GM19239 (cell line): ENCODE data around the gene C14orf180.
"Not testable (repeated sequence)": the region's sequence is repeated elsewhere in the genome, so short reads cannot be mapped to it uniquely, and the experiment has no call there.

ENCODE experiments used
- DNase-seq: peaks from one replicate; pipeline ENCODE4 v3.0.0; 2011; ENCODE audit warnings: low spot score; ENCODE audit not compliant: insufficient read length
- FAIRE-seq: peaks from 2 replicates; lab custom pipeline; 2011; peaks lifted over from hg19 to GRCh38; lab: Jason Lieb, UNC

Gene C14orf180

DNA sequence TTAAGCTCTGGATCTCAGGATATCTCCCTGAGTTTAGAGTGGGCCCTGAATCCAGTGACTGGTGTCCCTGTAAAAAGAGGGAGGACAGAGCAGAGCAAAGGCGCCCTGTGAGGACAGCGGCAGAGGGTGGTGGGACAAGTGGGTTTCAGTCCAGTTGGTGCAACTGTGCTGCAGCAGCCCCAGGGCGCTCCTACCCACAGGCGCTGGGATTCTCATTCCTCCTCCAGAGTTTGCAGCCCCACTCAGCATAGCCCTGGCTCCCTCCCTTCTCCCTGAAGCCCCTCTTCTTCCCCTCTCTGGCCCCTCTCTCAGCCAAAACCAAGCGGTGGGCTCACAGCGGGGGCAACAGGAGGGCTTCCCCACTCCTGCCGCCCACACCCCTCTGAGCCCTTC, 23.4 kb downstream of the C14orf180 start:
- DNase-seq (no peak), FAIRE-seq (no peak)

DNA sequence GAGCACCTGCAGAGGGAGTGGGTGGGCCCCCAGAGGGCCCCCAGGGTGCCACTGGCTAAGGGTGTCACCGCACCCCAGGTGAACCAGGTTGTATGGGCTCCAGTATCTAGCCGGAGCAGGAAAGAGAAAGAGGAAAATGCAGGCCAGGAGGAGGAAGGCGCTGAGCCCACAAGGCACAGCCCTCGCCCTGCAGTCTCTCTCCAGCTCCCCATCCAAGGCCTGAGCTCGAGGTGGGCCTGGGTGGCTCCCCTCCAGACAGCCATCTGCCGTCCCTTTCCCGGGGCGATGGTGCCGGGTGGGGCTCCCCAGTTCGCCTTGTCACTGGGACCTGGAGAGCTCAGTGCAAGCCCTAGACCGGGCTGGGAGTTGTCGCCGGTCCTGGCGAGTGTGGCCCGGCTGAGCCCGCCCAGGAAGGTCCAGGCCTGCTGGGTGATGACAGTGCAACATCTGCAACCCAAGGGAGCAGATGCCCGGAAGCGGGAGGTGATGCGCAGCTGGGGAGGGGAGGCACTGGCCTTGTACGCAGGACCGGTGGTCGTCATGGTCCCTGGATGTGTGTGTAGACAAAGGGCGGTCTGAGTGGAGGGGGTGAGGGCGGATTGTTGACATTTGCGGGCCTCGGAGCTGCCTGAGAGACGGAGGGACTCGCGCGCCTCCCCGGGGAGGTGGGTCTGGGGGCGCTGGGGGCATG, 24.3 kb downstream of the C14orf180 start:
- no peak for DNase-seq
- FAIRE-seq: no peak

DNA sequence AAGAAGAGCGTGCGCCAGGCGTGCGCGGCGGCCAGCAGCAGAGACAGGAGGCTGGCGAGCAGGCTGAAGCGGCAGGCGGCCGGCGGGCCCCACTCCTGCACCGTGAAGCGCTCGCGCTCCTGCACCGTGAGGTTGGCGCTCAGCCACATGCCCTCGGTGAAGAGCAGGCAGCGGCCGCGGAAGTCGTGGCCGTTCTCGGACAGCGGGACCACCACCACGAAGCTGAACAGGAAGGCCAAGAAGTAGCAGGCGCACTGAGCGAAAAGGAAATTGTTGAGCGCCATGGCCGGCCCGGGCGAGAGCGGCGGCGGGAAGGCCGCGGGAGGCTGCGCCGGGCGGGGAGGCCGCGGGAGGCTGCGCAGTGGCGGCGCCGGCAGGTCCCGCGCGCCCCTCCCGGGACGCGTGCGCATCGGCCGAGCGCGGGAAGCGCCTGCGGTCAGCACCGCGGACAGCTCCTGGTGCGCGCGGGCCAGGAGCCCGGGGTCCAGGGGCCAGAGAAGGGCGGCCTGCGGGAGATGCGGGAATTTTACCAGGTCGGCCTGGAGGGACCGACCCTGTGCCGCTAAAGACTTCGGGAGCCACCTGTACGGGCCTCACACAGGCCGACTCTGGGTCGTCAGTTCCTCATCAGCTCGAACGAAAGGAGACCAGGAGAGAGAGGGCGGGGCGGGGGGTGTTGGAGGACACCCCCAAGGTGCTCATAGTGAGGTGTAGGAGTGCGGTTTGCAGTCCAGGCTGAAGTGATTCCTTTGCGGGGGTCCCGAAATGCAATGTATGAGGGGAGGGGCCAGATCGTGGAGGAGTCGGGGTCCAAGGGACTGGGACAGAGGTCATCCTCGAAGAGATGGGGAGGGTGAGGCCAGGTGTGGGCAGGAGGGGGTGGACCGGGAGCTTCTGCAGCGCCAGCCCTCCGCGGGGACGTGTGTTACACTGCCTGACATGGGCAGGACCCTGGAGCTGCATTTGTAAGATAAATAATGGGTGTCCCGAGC, 25.2 kb downstream of the C14orf180 start, which contains the start of gene TMEM179:
TMEM179 (minus strand) TSS at position 315 of the 992 bp plus-strand sequence; CDS start at position 284, 31 bp downstream.
- DNase-seq: no peak
- no peak for FAIRE-seq

DNA sequence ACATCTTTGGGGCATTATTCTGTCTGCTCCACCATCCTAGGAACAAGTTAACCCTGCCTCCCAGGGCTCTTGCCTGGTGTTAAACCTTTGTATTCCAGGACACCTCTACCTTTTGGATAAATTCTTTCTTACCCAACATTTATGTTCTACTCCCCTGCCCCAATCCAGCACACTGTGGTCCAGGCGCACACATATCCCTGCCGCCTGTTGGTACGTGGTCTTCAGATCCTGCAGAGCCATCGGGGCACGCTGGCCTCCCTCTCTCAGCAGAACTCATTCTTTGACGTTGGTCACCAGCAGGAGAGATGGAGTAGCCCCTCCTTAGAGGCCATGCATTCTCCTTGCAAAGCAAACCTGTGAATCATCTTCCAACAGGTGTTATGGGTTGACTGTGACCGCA, 30.1 kb downstream of the C14orf180 start:
- FAIRE-seq (no peak), DNase-seq (no peak)

DNA sequence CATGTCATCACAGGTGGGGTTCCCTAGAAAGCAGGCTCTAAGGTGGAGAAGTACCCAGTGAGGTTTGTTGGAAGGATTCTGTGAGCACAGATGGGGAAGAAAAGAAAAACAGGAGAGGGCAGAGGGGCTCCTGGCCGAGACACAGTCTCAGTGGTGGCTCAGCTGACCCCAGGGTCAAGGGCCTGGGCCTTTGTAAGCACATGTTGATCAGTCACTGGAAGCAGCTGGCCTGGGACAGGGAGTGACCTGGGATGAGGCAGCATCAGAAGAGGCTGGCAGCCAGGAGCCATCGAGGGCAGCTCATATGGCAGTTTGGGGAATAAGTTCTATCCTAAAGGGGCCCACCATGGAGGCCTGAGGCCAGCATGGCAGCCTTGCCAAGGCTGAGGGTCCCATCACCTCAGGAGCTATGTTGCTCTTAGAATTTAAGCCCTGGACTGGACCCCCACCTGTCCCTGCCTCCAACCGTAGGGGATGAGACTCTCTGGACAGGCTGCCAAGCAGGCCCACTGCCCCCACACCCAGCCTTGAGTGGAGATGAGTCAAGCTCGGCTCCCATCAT, 31.3 kb downstream of the C14orf180 start:
- FAIRE-seq (no peak), DNase-seq (no peak)

DNA sequence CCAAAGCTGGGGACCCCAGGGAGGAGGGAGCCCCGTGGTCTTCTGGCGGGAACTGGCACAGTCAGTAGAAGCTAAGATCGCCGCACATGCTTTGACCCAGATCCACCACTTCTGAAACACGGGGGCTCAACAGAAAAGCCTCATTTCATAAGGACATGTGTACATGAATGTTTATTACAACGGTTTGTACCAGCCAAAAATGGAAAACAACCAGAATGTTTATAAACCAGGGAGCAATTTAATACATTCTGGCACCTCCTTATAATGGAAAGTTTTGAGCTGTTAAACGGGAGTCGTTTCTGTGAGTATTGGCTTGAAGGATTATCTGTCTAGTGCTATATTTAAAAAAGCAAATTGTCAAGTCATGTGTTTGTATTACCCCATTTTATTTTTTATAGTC, 32.3 kb downstream of the C14orf180 start:
- DNase-seq: no peak
- FAIRE-seq: no peak

DNA sequence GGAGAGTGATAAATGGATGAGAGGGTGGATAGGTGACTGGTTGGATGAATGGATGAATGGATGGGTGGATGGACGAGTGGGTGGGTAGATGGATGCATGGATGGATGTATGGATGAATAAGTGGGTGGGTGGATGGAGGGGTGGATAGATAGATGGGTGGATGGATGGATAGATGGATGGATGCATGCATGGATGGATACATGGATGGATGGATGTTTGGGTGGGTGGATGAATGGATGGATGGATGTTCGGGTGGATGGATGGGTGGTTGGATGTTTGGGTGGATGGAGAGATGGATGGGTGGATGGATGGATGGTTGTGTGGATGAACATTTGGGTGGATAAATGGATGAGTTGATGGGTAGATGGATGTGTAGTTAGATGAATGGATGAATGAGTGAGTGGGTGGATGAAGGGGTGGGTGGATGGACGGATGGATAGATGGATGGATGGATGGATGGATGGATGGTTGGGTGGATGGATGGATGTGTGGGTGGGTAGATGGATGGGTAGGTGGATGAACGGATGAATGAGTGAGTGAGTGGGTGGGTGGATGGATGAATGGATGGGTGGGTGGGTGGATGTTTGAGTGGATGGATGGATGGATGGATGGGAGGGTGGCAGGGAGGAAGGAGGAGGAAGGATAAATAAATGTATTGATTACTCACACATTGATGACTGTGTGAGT, 34.7 kb downstream of the C14orf180 start:
- FAIRE-seq (no peak), DNase-seq (no peak)

DNA sequence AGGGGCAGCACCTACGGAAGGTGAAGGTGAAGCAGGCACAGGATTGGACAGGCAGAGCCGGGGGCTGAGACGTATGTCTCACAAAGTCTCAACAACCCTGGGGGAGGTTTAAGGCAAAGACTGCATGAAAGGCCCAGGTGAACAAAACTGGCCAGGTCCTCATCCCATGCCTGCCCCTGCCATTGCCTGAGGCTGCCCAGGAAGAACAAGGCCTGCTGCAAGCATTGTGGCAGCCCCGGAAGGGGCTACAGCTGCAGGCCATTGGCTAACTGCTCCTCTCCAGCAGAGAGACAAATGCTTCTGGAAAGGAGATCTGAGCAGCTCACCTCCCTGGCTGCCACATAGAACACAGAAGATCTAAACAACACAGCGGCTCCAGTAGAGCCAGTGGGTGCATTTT, 45.4 kb downstream of the C14orf180 start:
- FAIRE-seq (no peak), DNase-seq (no peak)

DNA sequence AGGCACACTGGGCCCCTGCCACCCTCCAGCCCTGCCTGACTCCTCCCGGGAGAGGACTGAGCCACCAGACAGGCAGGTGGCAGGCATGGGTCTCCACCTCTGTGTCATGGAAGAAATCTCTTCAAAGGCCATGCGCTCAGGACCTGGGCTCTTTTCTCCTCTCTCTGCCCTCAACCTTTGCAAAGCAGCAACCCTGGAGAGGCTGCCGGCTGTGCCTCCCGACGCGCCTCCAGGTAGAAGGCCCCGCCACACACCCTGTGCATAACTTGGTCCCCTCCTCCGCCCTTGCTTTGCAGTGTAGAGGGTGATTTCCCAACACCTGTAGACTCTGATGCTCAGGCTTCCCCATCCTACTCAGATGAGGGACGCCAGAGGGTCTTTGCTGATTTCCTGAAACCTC, 53.2 kb downstream of the C14orf180 start:
- FAIRE-seq (no peak), DNase-seq (no peak)

DNA sequence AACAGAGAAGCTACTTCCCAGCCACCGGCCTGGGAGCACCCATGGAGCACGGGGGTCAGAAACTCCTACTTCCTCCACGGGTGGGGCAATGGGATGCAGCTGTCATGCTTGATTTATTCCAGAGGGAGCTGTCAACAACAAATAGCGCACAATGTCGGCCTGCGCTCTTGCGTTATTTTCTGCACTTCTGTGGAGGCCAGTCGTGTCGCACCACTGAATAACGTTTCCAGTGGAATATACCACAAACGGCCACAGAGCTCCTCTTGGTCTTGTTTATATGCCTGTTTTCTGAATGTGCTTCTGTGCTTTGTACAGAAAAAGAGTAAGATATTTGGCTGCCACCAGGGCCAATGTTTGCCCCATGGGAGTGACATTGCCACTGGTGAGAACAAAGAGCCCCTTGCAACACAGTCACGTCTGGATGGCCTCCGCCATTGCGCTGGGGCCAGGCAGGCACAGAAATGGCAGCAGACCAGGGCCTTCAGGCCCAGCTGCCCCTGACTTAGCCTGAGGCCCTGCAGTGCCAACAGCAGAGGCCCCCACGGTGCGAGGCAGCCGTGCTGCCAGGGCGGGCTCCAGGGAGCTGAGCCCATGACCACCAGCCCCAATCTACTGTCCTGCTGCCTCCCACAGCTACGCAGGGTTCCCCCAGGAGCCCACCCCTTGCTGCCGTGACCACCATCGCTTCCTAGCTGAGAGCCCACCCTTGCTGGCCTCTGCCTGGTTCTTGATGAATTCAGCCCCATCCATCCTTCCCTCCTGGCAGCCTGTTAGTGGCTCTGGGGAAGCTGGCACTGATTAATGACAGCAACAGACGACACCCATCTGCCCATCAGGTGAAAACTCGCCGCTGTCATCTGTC, 53.9 kb downstream of the C14orf180 start:
- DNase-seq: no peak
- no peak for FAIRE-seq

DNA sequence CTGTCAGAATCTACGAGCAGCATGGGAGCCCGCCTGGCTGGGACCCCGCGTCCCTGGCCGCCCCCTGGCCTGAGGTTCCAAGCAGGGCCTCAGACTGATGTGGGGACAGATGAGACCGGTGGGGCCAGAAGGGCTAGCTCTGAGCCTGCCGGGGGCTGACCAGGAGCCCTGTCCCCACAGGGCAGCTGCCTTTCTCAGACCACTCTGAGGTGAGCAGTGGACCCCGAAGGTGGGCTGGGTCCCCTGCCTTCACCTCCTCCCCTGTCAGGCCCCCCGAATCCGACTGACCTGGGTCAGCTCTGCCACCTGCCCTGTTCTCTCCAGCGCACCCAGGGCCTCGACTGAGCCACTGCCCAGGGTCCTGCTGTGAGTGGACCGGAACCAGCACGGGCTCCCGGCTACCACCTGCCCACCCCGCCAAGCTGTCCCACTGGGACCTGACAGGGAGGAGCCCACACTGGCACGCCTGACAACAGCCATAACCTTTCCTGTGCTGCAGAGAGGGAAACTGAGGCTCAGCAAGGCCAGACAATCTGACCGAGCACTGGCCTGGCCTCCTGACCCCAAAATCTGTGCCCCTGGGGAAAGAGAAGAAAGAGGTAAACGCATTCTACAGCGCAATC, 54.7 kb downstream of the C14orf180 start:
- FAIRE-seq: no peak
- DNase-seq: no peak

DNA sequence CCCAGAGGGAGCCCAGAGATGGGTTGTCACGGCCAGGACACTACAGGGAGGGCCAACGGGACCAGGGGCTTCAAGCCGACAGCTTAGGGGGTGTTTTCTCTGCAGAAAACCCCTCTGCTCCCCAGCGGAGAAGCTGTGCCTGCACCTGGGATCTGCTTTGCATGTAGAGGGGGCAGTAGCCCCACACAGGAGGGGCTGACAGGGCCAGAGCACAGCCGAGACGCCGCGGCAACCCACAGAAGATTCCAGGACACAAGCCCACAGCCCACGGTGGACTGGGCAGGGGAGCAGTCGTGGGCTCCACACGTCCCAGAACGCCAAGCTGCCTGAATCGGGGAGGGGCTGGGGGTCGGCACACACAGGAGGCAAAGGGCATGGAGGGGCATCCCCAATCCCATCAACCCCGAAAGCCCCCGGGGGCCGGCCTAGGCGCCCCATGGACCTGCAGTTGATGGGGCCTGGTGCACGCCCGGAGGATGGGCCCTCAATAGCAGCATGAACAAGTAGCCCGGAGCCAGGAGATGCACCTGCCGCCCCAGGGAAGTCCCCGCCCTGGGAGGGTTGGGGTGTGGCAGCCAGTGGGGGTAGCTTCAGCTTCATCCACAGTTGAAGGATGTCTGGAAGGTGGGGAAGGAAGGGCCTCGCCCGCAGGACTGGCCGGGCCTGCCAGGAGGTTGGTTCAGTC, 55.5 kb downstream of the C14orf180 start:
- DNase-seq (no peak), FAIRE-seq (no peak)

DNA sequence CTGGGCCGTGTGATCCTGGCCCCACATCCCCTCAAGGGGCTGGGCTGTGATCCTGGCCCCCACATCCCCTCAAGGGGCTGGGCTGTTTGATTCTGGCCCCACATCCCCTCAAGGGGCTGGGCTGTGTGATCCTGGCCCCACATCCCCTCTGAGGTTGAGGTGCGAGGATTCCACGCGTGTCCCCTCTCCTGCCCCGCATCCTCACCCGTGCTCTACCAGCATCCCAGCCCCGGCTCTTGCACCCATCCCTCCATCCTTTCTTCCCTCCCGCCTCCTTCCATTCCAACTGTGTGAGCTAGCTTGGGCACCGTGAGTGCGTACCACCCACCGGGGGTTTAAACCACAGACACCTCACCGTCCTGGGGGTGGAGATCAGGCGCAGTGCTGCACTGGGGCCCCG, 56.2 kb downstream of the C14orf180 start:
- FAIRE-seq (no peak), DNase-seq (no peak)

DNA sequence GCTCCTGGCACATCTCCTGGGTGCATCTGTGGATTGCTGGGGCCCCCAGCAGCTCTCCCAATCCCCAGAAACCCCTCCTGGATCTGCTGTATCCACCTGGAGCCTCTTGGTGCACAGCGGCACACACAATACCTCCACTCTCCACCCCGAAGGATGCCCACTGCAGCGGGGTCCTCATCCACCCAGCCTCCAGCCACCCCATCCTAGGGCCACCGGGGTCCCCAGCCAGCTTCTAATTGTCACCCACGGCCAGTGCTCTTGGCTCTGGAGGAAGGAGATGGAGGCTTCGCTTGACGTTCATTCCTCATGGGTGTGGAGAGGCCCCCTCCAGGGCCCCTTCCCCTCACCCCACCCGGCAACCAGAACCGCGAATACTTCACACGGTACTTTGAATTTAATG, 56.6 kb downstream of the C14orf180 start:
- no peak for FAIRE-seq

DNA sequence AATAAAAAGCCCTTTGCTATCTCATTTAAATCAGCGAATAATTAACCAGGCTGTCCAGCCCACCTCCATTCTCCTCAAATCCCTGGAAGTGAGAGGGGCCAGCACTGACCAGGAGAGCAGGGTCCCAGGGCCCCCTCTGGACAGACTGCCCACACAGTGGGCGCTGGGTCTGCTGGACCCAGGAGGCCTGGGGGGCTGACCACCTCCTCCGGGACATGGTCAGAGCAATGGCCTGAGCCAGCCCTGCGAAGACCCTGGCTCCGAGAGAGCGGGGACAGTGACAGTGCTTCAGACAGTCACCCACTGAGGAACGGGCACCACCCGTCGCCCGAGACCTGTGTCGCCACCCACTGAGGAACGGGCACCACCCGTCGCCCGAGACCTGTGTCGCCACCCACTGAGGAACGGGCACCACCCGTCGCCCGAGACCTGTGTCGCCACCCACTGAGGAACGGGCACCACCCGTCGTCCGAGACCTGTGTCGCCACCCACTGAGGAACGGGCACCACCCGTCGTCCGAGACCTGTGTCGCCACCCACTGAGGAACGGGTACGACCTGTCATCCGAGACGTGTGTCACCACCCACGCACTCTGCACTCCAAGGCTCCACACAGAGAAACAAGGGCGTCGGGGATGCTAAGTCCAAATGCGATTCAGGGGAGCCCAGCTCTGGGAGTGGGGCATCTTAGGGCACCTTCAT, 57.4 kb downstream of the C14orf180 start:
- DNase-seq, FAIRE-seq: not testable (repeated sequence)

More for the DNA sequence above, 56.6 kb downstream of the C14orf180 start:
- no peak for DNase-seq

DNA sequence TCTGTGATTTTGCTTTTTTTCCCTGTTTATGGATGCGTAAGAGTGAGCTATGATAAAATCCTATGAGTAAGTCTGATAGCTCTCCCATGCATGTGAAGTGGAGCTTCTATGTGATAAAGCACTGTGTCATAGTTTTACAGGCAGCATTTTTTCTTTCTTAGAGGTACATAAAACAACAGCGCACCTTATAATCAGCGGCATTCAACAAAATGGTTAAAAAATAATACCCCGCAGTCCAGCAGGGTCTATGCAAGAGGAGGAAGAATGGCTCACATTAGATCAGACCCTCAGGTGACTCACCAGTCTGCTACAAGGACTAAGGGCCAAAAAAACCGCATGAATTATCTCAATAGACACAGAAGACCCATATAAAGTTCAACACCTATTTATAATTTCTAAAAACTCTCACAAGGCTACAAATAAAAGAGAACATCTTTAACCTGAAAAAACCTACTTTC, 58.0 kb downstream of the C14orf180 start:
- FAIRE-seq: no peak
- no peak for DNase-seq

DNA sequence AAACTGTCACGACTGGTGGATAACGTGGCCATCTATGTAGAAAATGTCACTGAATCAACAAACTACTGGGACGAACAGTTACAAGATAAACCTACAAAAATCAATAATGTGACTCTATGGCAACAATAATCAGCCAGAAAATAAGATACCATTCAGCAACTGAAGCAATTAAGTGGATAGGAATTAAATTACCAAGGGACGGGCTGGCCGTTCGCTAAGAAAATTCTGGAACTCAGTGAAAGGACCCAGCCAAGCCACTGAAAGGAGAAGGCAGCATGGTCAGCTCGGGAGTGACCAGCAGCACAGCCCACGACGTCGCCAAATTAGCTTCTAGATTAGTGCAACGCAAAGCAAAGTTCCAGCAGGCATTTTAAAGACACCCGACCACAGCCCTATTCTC, 58.6 kb downstream of the C14orf180 start:
- DNase-seq: no peak
- no peak for FAIRE-seq
